DND-41 (cell line): ENCODE results near the gene EML5.

Experiments used
- ATAC-seq: fragments of 200-7000 bp; cut with Tn5 transposase; 3 replicates; pipeline ENCODE4 v1.9.1; 2021; ENCODE audit warnings: low read depth; ENCODE audit not compliant: insufficient read depth
- DNase-seq: peaks from one replicate; pipeline ENCODE4 v3.0.0-alpha.2; 2020
- H2AFZ ChIP-seq: 2 replicates; pipeline ENCODE4 v1.6.0; 2012; ENCODE audit warnings: low read depth, low read length
- H3K27ac ChIP-seq: 2 replicates; pipeline ENCODE4 v1.5.1; 2012; ENCODE audit warnings: low read length, inconsistent platforms
- H3K27me3 ChIP-seq: fragments of 200-600 bp; sonication (generic); 2 replicates; pipeline ENCODE4 v1.6.0; 2012; ENCODE audit warnings: low read length, mild to moderate bottlenecking, inconsistent platforms; ENCODE audit not compliant: insufficient read depth, poor library complexity
- H3K36me3 ChIP-seq: 2 replicates; pipeline ENCODE4 v1.5.1; 2012; ENCODE audit warnings: low read length, inconsistent platforms; ENCODE audit not compliant: insufficient read depth
- H3K4me1 ChIP-seq: 2 replicates; pipeline ENCODE4 v1.5.1; 2012; ENCODE audit warnings: mild to moderate bottlenecking, low read length; ENCODE audit not compliant: insufficient read depth
- H3K4me2 ChIP-seq: 2 replicates; pipeline ENCODE4 v1.6.0; 2012; ENCODE audit warnings: mild to moderate bottlenecking, moderate library complexity, low read length, inconsistent platforms; ENCODE audit not compliant: insufficient read depth
- H3K4me3 ChIP-seq, 2 experiments: fragments of 200-600 bp in 1 of 2; shearing (Covaris generic) in 1 of 2; 2 replicates each; pipeline ENCODE4 v1.5.1; 2012 to 2016; ENCODE audit warnings: inconsistent platforms in 2 of 2, low read length in 2 of 2, mild to moderate bottlenecking in 2 of 2, low read depth in 1 of 2, moderate library complexity in 1 of 2
- H3K79me2 ChIP-seq: 2 replicates; pipeline ENCODE4 v1.6.0; 2012; ENCODE audit warnings: low read length, inconsistent platforms; ENCODE audit not compliant: insufficient read depth
- H3K9ac ChIP-seq: 2 replicates; pipeline ENCODE4 v1.6.0; 2012; ENCODE audit warnings: low read depth, mild to moderate bottlenecking, inconsistent platforms, low read length, moderate library complexity
- H3K9me3 ChIP-seq: 2 replicates; pipeline ENCODE4 v1.5.1; 2012; ENCODE audit warnings: low read length, moderate library complexity, mild to moderate bottlenecking, inconsistent platforms; ENCODE audit not compliant: insufficient read depth, severe bottlenecking
- H4K20me1 ChIP-seq: 2 replicates; pipeline ENCODE4 v1.6.0; 2012; ENCODE audit warnings: low read length; ENCODE audit not compliant: insufficient read depth
- CTCF ChIP-seq: IDR thresholded peaks from 2 replicates; pipeline ENCODE4 v1.5.1; 2012; ENCODE audit warnings: borderline replicate concordance, low read length, moderate library complexity, mild to moderate bottlenecking; ENCODE audit not compliant: poor library complexity, severe bottlenecking; ENCODE audit errors: extremely low read depth
- EZH2 ChIP-seq: IDR thresholded peaks from 3 replicates; pipeline ENCODE4 v1.6.1; 2012; ENCODE audit warnings: borderline replicate concordance, low read depth, mild to moderate bottlenecking, moderate library complexity, low read length, inconsistent platforms; ENCODE audit not compliant: severe bottlenecking

The EML5 gene

GRCh38 chr14:88599761-88600439, 192.9 kb downstream of the EML5 start:
- no peaks in the 10 kb centered on the region for H3K4me1 ChIP-seq
- no peak overlapping the region for H2AFZ ChIP-seq
- H3K4me2 ChIP-seq, result no peak overlapping the region
- H3K9me3 ChIP-seq, result no peaks in the 10 kb centered on the region
- H3K79me2 ChIP-seq, result no peaks in the 10 kb centered on the region
- DNase-seq (no peak), ATAC-seq (no peak)
- no peaks in the 10 kb centered on the region for H3K27me3 ChIP-seq
- no peak overlapping the region for H3K9ac ChIP-seq
- H3K4me3 ChIP-seq, result no peak overlapping the region
- TF ChIP-seq CTCF (no peak), EZH2 (no peak)
- H3K36me3 ChIP-seq, result peaks cover 98% of the 10 kb centered on the region
- H3K27ac ChIP-seq, result no peak overlapping the region
- H4K20me1 ChIP-seq, result no peaks in the 10 kb centered on the region

- no peak for DNase-seq
- H3K27ac ChIP-seq, result no peak overlapping the region
- no peaks in the 10 kb centered on the region for H4K20me1 ChIP-seq
- H3K9ac ChIP-seq, result no peak overlapping the region
- no peak overlapping the region for H2AFZ ChIP-seq
- peaks cover 97% of the 10 kb centered on the region for H3K36me3 ChIP-seq
- no peak for ATAC-seq
- H3K79me2 ChIP-seq, result no peaks in the 10 kb centered on the region
- no peaks in the 10 kb centered on the region for H3K9me3 ChIP-seq
- H3K27me3 ChIP-seq, result no peaks in the 10 kb centered on the region
- H3K4me3 ChIP-seq, result no peak overlapping the region
- no peak overlapping the region for H3K4me2 ChIP-seq
- no peaks in the 10 kb centered on the region for H3K4me1 ChIP-seq
- TF ChIP-seq CTCF, result no peak
- TF ChIP-seq EZH2, result no peak
Observed at GRCh38 chr14:88599326-88599725, 193.4 kb downstream of the EML5 start.

GRCh38 chr14:88598097-88598675, 194.6 kb downstream of the EML5 start:
- no peak overlapping the region for H3K4me2 ChIP-seq
- ATAC-seq, result no peak
- H3K4me3 ChIP-seq, result no peak overlapping the region
- no peaks in the 10 kb centered on the region for H3K4me1 ChIP-seq
- no peaks in the 10 kb centered on the region for H3K79me2 ChIP-seq
- peaks cover 97% of the 10 kb centered on the region for H3K36me3 ChIP-seq
- no peak for TF ChIP-seq CTCF
- TF ChIP-seq EZH2, result no peak
- H4K20me1 ChIP-seq, result no peaks in the 10 kb centered on the region
- DNase-seq, result no peak
- no peak overlapping the region for H3K9ac ChIP-seq
- no peak overlapping the region for H3K27ac ChIP-seq
- no peaks in the 10 kb centered on the region for H3K27me3 ChIP-seq
- no peaks in the 10 kb centered on the region for H3K9me3 ChIP-seq
- H2AFZ ChIP-seq, result no peak overlapping the region
